Measurements from ENCODE around the gene WDR64. TPM values are rescaled to one million over a fixed set of nuclear protein-coding genes. Genes with fewer than 3 reads are reported as not detected.
"Not testable (repeated sequence)": the region's sequence is repeated elsewhere in the genome, so short reads cannot be mapped to it uniquely, and the experiment has no call there.

WDR64 gene
- total and polyA plus RNA-seq, 2 donors (not counting 3 experiments of a cell fraction or from before 2014, with no cell fraction given), result not detected

DNA sequence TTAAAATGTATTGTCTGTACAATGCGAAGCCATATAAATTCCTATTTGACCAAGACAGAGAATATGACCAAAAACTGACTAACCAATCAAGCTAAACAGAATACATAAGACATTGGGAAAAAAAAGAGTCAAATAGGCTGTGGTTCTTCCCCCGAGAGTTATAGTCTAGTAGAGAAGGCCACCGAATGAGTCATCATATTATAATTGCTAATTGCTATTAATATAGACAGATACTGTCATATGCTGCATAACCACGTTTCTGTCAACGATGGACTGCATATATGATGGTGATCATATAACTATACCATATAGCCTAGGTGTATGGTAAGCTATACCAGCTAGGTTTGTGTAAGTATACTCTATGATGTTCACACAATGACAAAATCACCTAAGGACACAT lies 82.5 kb downstream of the WDR64 start:
- dilution Hi-C loops (cut with MboI; ENCODE audit: extremely low pct_ligation_motif_present, low sequenced_read_pairs) (no loop called here), intact Hi-C loops (cut with micrococcal nuclease) (no loop called here)
- no peak overlapping the region for H3K27ac ChIP-seq (ENCODE audit: insufficient read depth, low read depth, low read length)
- H3K4me3 ChIP-seq (replicated peaks in 1 of 3; ENCODE audit: insufficient read depth in 1 of 3, low read depth in 1 of 3, low read length in 3 of 3), result no peak overlapping the region
- ChIA-PET POLR2A (no interaction called here), CTCF (no interaction called here)
- H3K36me3 ChIP-seq (ENCODE audit: control insufficient read depth in 2 of 2, extremely low read depth in 1 of 2, insufficient read depth in 2 of 2, low read length in 2 of 2), result no peaks in the 10 kb centered on the region
- H3K4me1 ChIP-seq (ENCODE audit: control insufficient read depth, extremely low read depth, insufficient read depth, low read length), result no peaks in the 10 kb centered on the region
- no peaks in the 10 kb centered on the region for H3K9me1 ChIP-seq (replicated peaks; ENCODE audit: control insufficient read depth, extremely low read depth, insufficient read depth, low read length)
- H3K4me2 ChIP-seq (ENCODE audit: insufficient read depth, low read length), result no peak overlapping the region
- H3K79me2 ChIP-seq (ENCODE audit: control insufficient read depth, insufficient read depth, low read length), result no peaks in the 10 kb centered on the region
- no peak overlapping the region for H2AFZ ChIP-seq (ENCODE audit: low read depth, low read length)
- H4K20me1 ChIP-seq (replicated peaks; ENCODE audit: control insufficient read depth, extremely low read depth, insufficient read depth, low read length), result no peaks in the 10 kb centered on the region
- BruUV-seq (replicated peaks), result no TSS peak
- no peak overlapping the region for H3K9ac ChIP-seq (replicated peaks; ENCODE audit: extremely low read depth, insufficient read depth, low read length)
- DNase-seq (ENCODE audit: low read depth, low spot score) (no peak), FAIRE-seq (no peak)
- H3K27me3 ChIP-seq (ENCODE audit: control insufficient read depth in 2 of 2, insufficient read depth in 2 of 2, low read length in 2 of 2), result no peaks in the 10 kb centered on the region
- no peaks in the 10 kb centered on the region for H3K9me3 ChIP-seq (replicated peaks; ENCODE audit: control insufficient read depth, insufficient read depth, low read length)
- TF ChIP-seq MYC (IDR thresholded peaks at IDR 0.05; ENCODE audit: low read depth, low read length) (no peak), JUN (IDR thresholded peaks at IDR 0.05; ENCODE audit: borderline replicate concordance, insufficient read depth, insufficient read length, low read depth) (no peak), POLR2A (IDR thresholded peaks at IDR 0.05; ENCODE audit: low read depth, low read length) (no peak), POLR2AphosphoS5 (IDR thresholded peaks at IDR 0.05; ENCODE audit: insufficient read depth, low read depth, low read length) (no peak), EZH2 (IDR thresholded peaks at IDR 0.05; ENCODE audit: borderline replicate concordance, low read depth, low read length, severe bottlenecking) (no peak), MAX (IDR thresholded peaks at IDR 0.05; ENCODE audit: insufficient read depth, insufficient read length) (no peak), FOS (IDR thresholded peaks at IDR 0.05; ENCODE audit: borderline replicate concordance, insufficient read depth, low read length) (no peak), GATA2 (IDR thresholded peaks at IDR 0.05; ENCODE audit: insufficient read depth, insufficient read length, low read depth, low read length) (no peak)
- TF ChIP-seq, protein P1, sequence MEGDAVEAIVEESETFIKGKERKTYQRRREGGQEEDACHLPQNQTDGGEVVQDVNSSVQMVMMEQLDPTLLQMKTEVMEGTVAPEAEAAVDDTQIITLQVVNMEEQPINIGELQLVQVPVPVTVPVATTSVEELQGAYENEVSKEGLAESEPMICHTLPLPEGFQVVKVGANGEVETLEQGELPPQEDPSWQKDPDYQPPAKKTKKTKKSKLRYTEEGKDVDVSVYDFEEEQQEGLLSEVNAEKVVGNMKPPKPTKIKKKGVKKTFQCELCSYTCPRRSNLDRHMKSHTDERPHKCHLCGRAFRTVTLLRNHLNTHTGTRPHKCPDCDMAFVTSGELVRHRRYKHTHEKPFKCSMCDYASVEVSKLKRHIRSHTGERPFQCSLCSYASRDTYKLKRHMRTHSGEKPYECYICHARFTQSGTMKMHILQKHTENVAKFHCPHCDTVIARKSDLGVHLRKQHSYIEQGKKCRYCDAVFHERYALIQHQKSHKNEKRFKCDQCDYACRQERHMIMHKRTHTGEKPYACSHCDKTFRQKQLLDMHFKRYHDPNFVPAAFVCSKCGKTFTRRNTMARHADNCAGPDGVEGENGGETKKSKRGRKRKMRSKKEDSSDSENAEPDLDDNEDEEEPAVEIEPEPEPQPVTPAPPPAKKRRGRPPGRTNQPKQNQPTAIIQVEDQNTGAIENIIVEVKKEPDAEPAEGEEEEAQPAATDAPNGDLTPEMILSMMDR (IDR thresholded peaks at IDR 0.05; ENCODE audit: extremely low read depth in 1 of 2, insufficient read depth in 1 of 2, low read depth in 1 of 2, low read length in 2 of 2), result no peak

- POLR2A ChIA-PET; CTCF ChIA-PET; intact Hi-C loops (cut with micrococcal nuclease); H3K4me3 ChIP-seq (replicated peaks in 1 of 3; ENCODE audit: insufficient read depth in 1 of 3, low read depth in 1 of 3, low read length in 3 of 3); H3K4me1 ChIP-seq (ENCODE audit: control insufficient read depth, extremely low read depth, insufficient read depth, low read length); H3K79me2 ChIP-seq (ENCODE audit: control insufficient read depth, insufficient read depth, low read length); H3K9me1 ChIP-seq (replicated peaks; ENCODE audit: control insufficient read depth, extremely low read depth, insufficient read depth, low read length); H3K27ac ChIP-seq (ENCODE audit: insufficient read depth, low read depth, low read length); H4K20me1 ChIP-seq (replicated peaks; ENCODE audit: control insufficient read depth, extremely low read depth, insufficient read depth, low read length); BruUV-seq (replicated peaks); H3K4me2 ChIP-seq (ENCODE audit: insufficient read depth, low read length); H3K36me3 ChIP-seq (ENCODE audit: control insufficient read depth in 2 of 2, extremely low read depth in 1 of 2, insufficient read depth in 2 of 2, low read length in 2 of 2); H2AFZ ChIP-seq (ENCODE audit: low read depth, low read length); dilution Hi-C loops (cut with MboI; ENCODE audit: extremely low pct_ligation_motif_present, low sequenced_read_pairs); H3K9ac ChIP-seq (replicated peaks; ENCODE audit: extremely low read depth, insufficient read depth, low read length); FAIRE-seq; DNase-seq (ENCODE audit: low read depth, low spot score); H3K27me3 ChIP-seq (ENCODE audit: control insufficient read depth in 2 of 2, insufficient read depth in 2 of 2, low read length in 2 of 2); H3K9me3 ChIP-seq (replicated peaks; ENCODE audit: control insufficient read depth, insufficient read depth, low read length): not testable (repeated sequence)
These were observed 83.4 kb downstream of the WDR64 start for GRCh38 chr1:241735493-241735926.

Measured in endothelial cell of umbilical vein (primary cell).